Measurements from ENCODE around the gene ARID1A.

The ARID1A gene

GRCh38 chr1:26779098-26779668 is 83.4 kb downstream of the ARID1A start:
- no peak overlapping the region for H3K4me3 Mint-ChIP-seq
- H3K9me3 Mint-ChIP-seq, result no peaks in the 10 kb centered on the region
- H3K4me1 Mint-ChIP-seq, result peaks cover 37% of the 10 kb centered on the region
- ATAC-seq (no peak), DNase-seq (no peak)
- no peaks in the 10 kb centered on the region for H3K27me3 Mint-ChIP-seq
- peaks cover 67% of the 10 kb centered on the region for H3K36me3 Mint-ChIP-seq (ENCODE audit: low read depth)
- peak overlapping the region; percentile 76 for H3K27ac Mint-ChIP-seq

GRCh38 chr1:26780344-26780957 is 84.6 kb downstream of the ARID1A start:
- H3K27ac Mint-ChIP-seq, result no peak overlapping the region
- DNase-seq, result no peak
- H3K4me1 Mint-ChIP-seq, result peaks cover 50% of the 10 kb centered on the region
- ATAC-seq, result no peak
- no peak overlapping the region for H3K4me3 Mint-ChIP-seq
- peaks cover 56% of the 10 kb centered on the region for H3K36me3 Mint-ChIP-seq (ENCODE audit: low read depth)
- no peaks in the 10 kb centered on the region for H3K9me3 Mint-ChIP-seq
- no peaks in the 10 kb centered on the region for H3K27me3 Mint-ChIP-seq

- H3K27me3 Mint-ChIP-seq, result no peaks in the 10 kb centered on the region
- peak; percentile 21 for ATAC-seq
- no peak overlapping the region for H3K4me3 Mint-ChIP-seq
- peaks cover 49% of the 10 kb centered on the region for H3K36me3 Mint-ChIP-seq (ENCODE audit: low read depth)
- no peaks in the 10 kb centered on the region for H3K9me3 Mint-ChIP-seq
- H3K4me1 Mint-ChIP-seq, result peaks cover 59% of the 10 kb centered on the region
- no peak for DNase-seq
- H3K27ac Mint-ChIP-seq, result peak overlapping the region; percentile 59
These were observed 85.5 kb downstream of the ARID1A start for GRCh38 chr1:26781206-26781825.

GRCh38 chr1:26782521-26783212 is 86.9 kb downstream of the ARID1A start:
- H3K36me3 Mint-ChIP-seq (ENCODE audit: low read depth), result peaks cover 40% of the 10 kb centered on the region
- H3K27ac Mint-ChIP-seq, result peak overlapping the region; percentile 23
- peaks cover 1% of the 10 kb centered on the region for H3K27me3 Mint-ChIP-seq
- H3K9me3 Mint-ChIP-seq, result no peaks in the 10 kb centered on the region
- ATAC-seq (no peak), DNase-seq (no peak)
- no peak overlapping the region for H3K4me3 Mint-ChIP-seq
- H3K4me1 Mint-ChIP-seq, result peaks cover 71% of the 10 kb centered on the region

- Mint-ChIP-seq H3K27ac (peak overlapping the region; percentile 55), H3K9me3 (no peaks in the 10 kb centered on the region), H3K36me3 (ENCODE audit: low read depth) (peaks cover 32% of the 10 kb centered on the region), H3K4me3 (no peak overlapping the region), H3K4me1 (peaks cover 68% of the 10 kb centered on the region), H3K27me3 (peaks cover 1% of the 10 kb centered on the region)
- ATAC-seq, result no peak
- no peak for DNase-seq
These were observed 87.8 kb downstream of the ARID1A start for GRCh38 chr1:26783646-26784022.

GRCh38 chr1:26784023-26784871 is 88.4 kb downstream of the ARID1A start:
- peaks cover 66% of the 10 kb centered on the region for H3K4me1 Mint-ChIP-seq
- peaks cover 26% of the 10 kb centered on the region for H3K36me3 Mint-ChIP-seq (ENCODE audit: low read depth)
- peaks cover 1% of the 10 kb centered on the region for H3K27me3 Mint-ChIP-seq
- no peak overlapping the region for H3K4me3 Mint-ChIP-seq
- ATAC-seq (no peak), DNase-seq (no peak)
- no peaks in the 10 kb centered on the region for H3K9me3 Mint-ChIP-seq
- H3K27ac Mint-ChIP-seq, result peak overlapping the region; percentile 55

- Mint-ChIP-seq H3K9me3 (no peaks in the 10 kb centered on the region), H3K27ac (no peak overlapping the region), H3K4me1 (peaks cover 68% of the 10 kb centered on the region), H3K4me3 (no peak overlapping the region), H3K27me3 (peaks cover 1% of the 10 kb centered on the region), H3K36me3 (ENCODE audit: low read depth) (peaks cover 21% of the 10 kb centered on the region)
- DNase-seq (no peak), ATAC-seq (no peak)
These were observed 89.1 kb downstream of the ARID1A start for GRCh38 chr1:26784886-26785285.

- DNase-seq, result no peak
- Mint-ChIP-seq H3K4me1 (peaks cover 75% of the 10 kb centered on the region), H3K36me3 (ENCODE audit: low read depth) (peaks cover 18% of the 10 kb centered on the region), H3K4me3 (peak overlapping the region; percentile 85), H3K27me3 (peaks cover 1% of the 10 kb centered on the region), H3K9me3 (no peaks in the 10 kb centered on the region), H3K27ac (peak overlapping the region; percentile 94)
- no peak for ATAC-seq
These were observed 90.0 kb downstream of the ARID1A start for GRCh38 chr1:26785611-26786436.

- DNase-seq (peak; percentile 56), ATAC-seq (peak; percentile 11)
- Mint-ChIP-seq H3K36me3 (ENCODE audit: low read depth) (peaks cover 16% of the 10 kb centered on the region), H3K9me3 (no peaks in the 10 kb centered on the region), H3K27me3 (peaks cover 1% of the 10 kb centered on the region), H3K27ac (peak overlapping the region; percentile 94), H3K4me3 (peak overlapping the region; percentile 85), H3K4me1 (peaks cover 76% of the 10 kb centered on the region)
These were observed 90.9 kb downstream of the ARID1A start for GRCh38 chr1:26786437-26787380.

GRCh38 chr1:26787381-26787705 is 91.5 kb downstream of the ARID1A start:
- peaks cover 1% of the 10 kb centered on the region for H3K27me3 Mint-ChIP-seq
- H3K4me3 Mint-ChIP-seq, result peak overlapping the region; percentile 85
- DNase-seq, result peak; percentile 80

GRCh38 chr1:26787706-26788514 is 92.1 kb downstream of the ARID1A start, which contains the start of gene PIGV:
TSS of gene PIGV (plus strand) at chr1:26787950. CDS start at chr1:26790816, 2,866 bp downstream.
- ATAC-seq (peak; percentile 29), DNase-seq (peak; percentile 91)
- peak within 1 kb of the TSS; percentile 85 for H3K4me3 Mint-ChIP-seq
- H3K27ac Mint-ChIP-seq, result peak within 1 kb of the TSS; percentile 94
- peaks cover 78% of the 10 kb centered on the region for H3K4me1 Mint-ChIP-seq
- peaks cover 14% of the 10 kb centered on the region for H3K36me3 Mint-ChIP-seq (ENCODE audit: low read depth)
- peaks cover 1% of the 10 kb centered on the region for H3K27me3 Mint-ChIP-seq
- H3K9me3 Mint-ChIP-seq, result no peaks in the 10 kb centered on the region

More at GRCh38 chr1:26787381-26787705, 91.5 kb downstream of the ARID1A start:
- peak; percentile 64 for ATAC-seq
- Mint-ChIP-seq H3K4me1 (peaks cover 75% of the 10 kb centered on the region), H3K9me3 (no peaks in the 10 kb centered on the region), H3K36me3 (ENCODE audit: low read depth) (peaks cover 11% of the 10 kb centered on the region), H3K27ac (peak overlapping the region; percentile 94)

GRCh38 chr1:26788515-26788785 is 92.6 kb downstream of the ARID1A start:
- H3K4me1 Mint-ChIP-seq, result peaks cover 79% of the 10 kb centered on the region
- ATAC-seq (no peak), DNase-seq (peak; percentile 37)
- H3K36me3 Mint-ChIP-seq (ENCODE audit: low read depth), result peaks cover 18% of the 10 kb centered on the region
- peaks cover 1% of the 10 kb centered on the region for H3K27me3 Mint-ChIP-seq
- H3K27ac Mint-ChIP-seq, result peak overlapping the region; percentile 94
- H3K9me3 Mint-ChIP-seq, result no peaks in the 10 kb centered on the region
- H3K4me3 Mint-ChIP-seq, result peak overlapping the region; percentile 85
